ENCODE results near the gene ADPGK. TPM values are rescaled to one million over a fixed set of nuclear protein-coding genes. Genes with fewer than 3 reads are reported as not detected.

Gene ADPGK
- total RNA-seq, 2 donors from 2014 or later, result 74.6 to 102 TPM

GRCh38 chr15:72790302-72790910 is 6.8 kb upstream of the ADPGK start:
- intact Hi-C loops (cut with DNase I), result no loop called here
- DNase-seq (ENCODE audit: low spot score), result no peak
- Histone ChIP-seq H3K4me1 (replicated peaks) (no peaks in the 10 kb centered on the region), H3K9me3 (no peaks in the 10 kb centered on the region), H3K27ac (no peak overlapping the region), H3K27me3 (replicated peaks; ENCODE audit: insufficient read depth) (no peaks in the 10 kb centered on the region), H3K4me3 (no peak overlapping the region), H3K36me3 (no peaks in the 10 kb centered on the region)
- TF ChIP-seq POLR2AphosphoS5 (IDR thresholded peaks at IDR 0.05) (no peak), CTCF (IDR thresholded peaks at IDR 0.05) (no peak), POLR2A (IDR thresholded peaks at IDR 0.05) (no peak)
- WGBS, result 89% methylated on average over 1 of the region's 1 CpG

- TF ChIP-seq CTCF (IDR thresholded peaks at IDR 0.05) (no peak), POLR2AphosphoS5 (IDR thresholded peaks at IDR 0.05) (no peak), POLR2A (IDR thresholded peaks at IDR 0.05) (no peak)
- intact Hi-C loops (cut with DNase I), result no loop called here
- Histone ChIP-seq H3K27ac (no peak overlapping the region), H3K4me1 (replicated peaks) (no peaks in the 10 kb centered on the region), H3K36me3 (no peaks in the 10 kb centered on the region), H3K4me3 (no peak overlapping the region), H3K27me3 (replicated peaks; ENCODE audit: insufficient read depth) (no peaks in the 10 kb centered on the region), H3K9me3 (no peaks in the 10 kb centered on the region)
- 94% methylated on average over 1 of the region's 1 CpG for WGBS
- DNase-seq (ENCODE audit: low spot score), result no peak
These were observed 4.0 kb upstream of the ADPGK start for GRCh38 chr15:72787526-72787925.

GRCh38 chr15:72786676-72787345 is 3.3 kb upstream of the ADPGK start:
- Histone ChIP-seq H3K27ac (no peak overlapping the region), H3K4me1 (replicated peaks) (no peaks in the 10 kb centered on the region), H3K4me3 (no peak overlapping the region), H3K9me3 (no peaks in the 10 kb centered on the region), H3K27me3 (replicated peaks; ENCODE audit: insufficient read depth) (no peaks in the 10 kb centered on the region), H3K36me3 (no peaks in the 10 kb centered on the region)
- DNase-seq (ENCODE audit: low spot score), result no peak
- intact Hi-C loops (cut with DNase I), result no loop called here
- 92% methylated on average over 8 of the region's 8 CpGs for WGBS
- TF ChIP-seq CTCF (IDR thresholded peaks at IDR 0.05), result no peak
- no peak for TF ChIP-seq POLR2AphosphoS5 (IDR thresholded peaks at IDR 0.05)
- TF ChIP-seq POLR2A (IDR thresholded peaks at IDR 0.05), result no peak

- DNase-seq (ENCODE audit: low spot score), result no peak
- TF ChIP-seq POLR2A (IDR thresholded peaks at IDR 0.05) (no peak), POLR2AphosphoS5 (IDR thresholded peaks at IDR 0.05) (no peak), CTCF (IDR thresholded peaks at IDR 0.05) (no peak)
- H3K36me3 ChIP-seq, result no peaks in the 10 kb centered on the region
- no peak overlapping the region for H3K27ac ChIP-seq
- H3K9me3 ChIP-seq, result no peaks in the 10 kb centered on the region
- 97% methylated on average over 4 of the region's 4 CpGs for whole genome bisulfite sequencing
- H3K4me1 ChIP-seq (replicated peaks), result no peaks in the 10 kb centered on the region
- H3K4me3 ChIP-seq, result no peak overlapping the region
- intact Hi-C loops (cut with DNase I), result no loop called here
- H3K27me3 ChIP-seq (replicated peaks; ENCODE audit: insufficient read depth), result no peaks in the 10 kb centered on the region
These were observed 2.7 kb upstream of the ADPGK start for GRCh38 chr15:72786242-72786641.

GRCh38 chr15:72785841-72786240 is 2.3 kb upstream of the ADPGK start:
- Histone ChIP-seq H3K27me3 (replicated peaks; ENCODE audit: insufficient read depth) (no peaks in the 10 kb centered on the region), H3K9me3 (no peaks in the 10 kb centered on the region), H3K4me3 (no peak overlapping the region), H3K4me1 (replicated peaks) (no peaks in the 10 kb centered on the region), H3K36me3 (no peaks in the 10 kb centered on the region), H3K27ac (no peak overlapping the region)
- intact Hi-C loops (cut with DNase I), result loop anchor here (2.0 kb wide), 1 partner anchor 487 kb away; no protein-coding TSS in a partner anchor
- WGBS, result 95% methylated on average over 2 of the region's 2 CpGs
- DNase-seq (ENCODE audit: low spot score), result no peak
- TF ChIP-seq POLR2AphosphoS5 (IDR thresholded peaks at IDR 0.05), result no peak
